ENCODE results near the gene NPM1.

GRCh38 chr5:171422495-171422894 is 34.8 kb downstream of the NPM1 start:
- TF ChIP-seq CTCF (conservative IDR thresholded peaks at IDR 0.05; ENCODE audit: low read depth, low read length) (no peak), EZH2 (IDR thresholded peaks at IDR 0.05; ENCODE audit: borderline replicate concordance, low read depth, low read length, poor library complexity, severe bottlenecking) (no peak)
